ENCODE data around the gene KIRREL3.

Gene KIRREL3

GRCh38 chr11:126598344-126599216, 402.0 kb downstream of the KIRREL3 start:
- H3K9ac ChIP-seq (ENCODE audit: low read depth in 1 of 2, low read length in 2 of 2) = no peak overlapping the region
- H3K27me3 ChIP-seq (ENCODE audit: control insufficient read depth in 2 of 2, insufficient read depth in 2 of 2, low read length in 2 of 2) = peaks cover 4 to 5% of the 10 kb centered on the region in 2 donors
- H3K4me3 ChIP-seq (ENCODE audit: low read length in 2 of 2) = no peak overlapping the region
- no peaks in the 10 kb centered on the region for H3K4me1 ChIP-seq (ENCODE audit: control insufficient read depth in 2 of 2, insufficient read depth in 2 of 2, low read length in 2 of 2)
- H3K27ac ChIP-seq (ENCODE audit: low read depth in 2 of 2, low read length in 2 of 2) = no peak overlapping the region
- H3K36me3 ChIP-seq (ENCODE audit: control insufficient read depth in 2 of 2, insufficient read depth in 2 of 2, low read length in 2 of 2) = no peaks in the 10 kb centered on the region
- H3K9me3 ChIP-seq (ENCODE audit: control insufficient read depth in 2 of 2, low read length in 2 of 2) = no peaks in the 10 kb centered on the region

DNA sequence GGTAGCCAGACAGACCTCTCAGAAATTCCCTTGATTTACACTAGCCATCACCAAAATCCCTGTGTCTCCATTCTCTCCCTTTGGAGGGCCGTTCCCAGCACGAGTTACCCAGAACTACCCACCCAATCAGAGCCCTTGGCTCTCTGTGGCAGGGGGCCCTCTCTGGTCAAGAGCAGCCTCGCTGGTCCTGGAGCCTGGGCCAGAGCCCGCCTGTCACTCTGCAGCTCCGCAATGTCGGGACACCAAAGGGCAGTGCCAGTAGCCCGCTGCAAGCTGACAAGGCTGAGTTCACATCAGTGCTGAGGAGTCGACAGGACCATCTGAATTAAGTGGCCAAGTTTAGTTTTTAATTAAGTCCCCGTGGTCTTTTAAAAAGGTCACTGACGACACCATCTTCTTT, 403.5 kb downstream of the KIRREL3 start:
- H3K9me3 ChIP-seq (ENCODE audit: control insufficient read depth in 2 of 2, low read length in 2 of 2) = no peaks in the 10 kb centered on the region
- no peak overlapping the region for H3K4me3 ChIP-seq (ENCODE audit: low read length in 2 of 2)
- H3K27ac ChIP-seq (ENCODE audit: low read depth in 2 of 2, low read length in 2 of 2) = no peak overlapping the region
- H3K9ac ChIP-seq (ENCODE audit: low read depth in 1 of 2, low read length in 2 of 2) = no peak overlapping the region
- no peaks in the 10 kb centered on the region for H3K36me3 ChIP-seq (ENCODE audit: control insufficient read depth in 2 of 2, insufficient read depth in 2 of 2, low read length in 2 of 2)
- no peaks in the 10 kb centered on the region for H3K4me1 ChIP-seq (ENCODE audit: control insufficient read depth in 2 of 2, insufficient read depth in 2 of 2, low read length in 2 of 2)
- H3K27me3 ChIP-seq (ENCODE audit: control insufficient read depth in 2 of 2, insufficient read depth in 2 of 2, low read length in 2 of 2) = peaks cover under 1 to 5% of the 10 kb centered on the region in 2 donors

GRCh38 chr11:126596474-126596873, 404.1 kb downstream of the KIRREL3 start:
- Histone ChIP-seq H3K36me3 (ENCODE audit: control insufficient read depth in 2 of 2, insufficient read depth in 2 of 2, low read length in 2 of 2) (no peaks in the 10 kb centered on the region), H3K27ac (ENCODE audit: low read depth in 2 of 2, low read length in 2 of 2) (no peak overlapping the region), H3K9ac (ENCODE audit: low read depth in 1 of 2, low read length in 2 of 2) (no peak overlapping the region), H3K4me1 (ENCODE audit: control insufficient read depth in 2 of 2, insufficient read depth in 2 of 2, low read length in 2 of 2) (no peaks in the 10 kb centered on the region), H3K9me3 (ENCODE audit: control insufficient read depth in 2 of 2, low read length in 2 of 2) (no peaks in the 10 kb centered on the region), H3K4me3 (ENCODE audit: low read length in 2 of 2) (no peak overlapping the region), H3K27me3 (ENCODE audit: control insufficient read depth in 2 of 2, insufficient read depth in 2 of 2, low read length in 2 of 2) (peaks cover 0 to 4% of the 10 kb centered on the region in 2 donors)

DNA sequence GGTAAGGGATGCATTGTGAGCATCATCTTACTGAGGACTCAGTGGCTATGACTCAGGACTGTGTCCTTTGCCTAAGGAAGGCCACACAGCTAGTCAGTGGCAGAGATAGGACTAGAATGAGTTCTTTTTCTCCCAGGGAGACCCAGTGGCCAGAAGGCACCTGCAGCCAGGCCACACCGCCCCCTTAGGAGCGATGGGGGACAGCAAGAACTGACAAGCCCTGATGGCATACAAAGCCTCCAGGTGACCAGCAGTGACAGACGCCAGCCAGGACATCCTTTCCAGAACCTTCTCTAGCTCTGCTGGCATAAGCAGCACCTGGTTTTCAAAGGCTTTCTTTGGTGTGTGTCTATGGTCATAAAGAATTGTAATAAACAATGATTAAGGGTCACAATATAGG, 405.0 kb downstream of the KIRREL3 start:
- H3K36me3 ChIP-seq (ENCODE audit: control insufficient read depth in 2 of 2, insufficient read depth in 2 of 2, low read length in 2 of 2) = no peaks in the 10 kb centered on the region
- H3K27ac ChIP-seq (ENCODE audit: low read depth in 2 of 2, low read length in 2 of 2) = no peak overlapping the region
- no peak overlapping the region for H3K9ac ChIP-seq (ENCODE audit: low read depth in 1 of 2, low read length in 2 of 2)
- no peak overlapping the region for H3K4me3 ChIP-seq (ENCODE audit: low read length in 2 of 2)
- no peaks in the 10 kb centered on the region for H3K9me3 ChIP-seq (ENCODE audit: control insufficient read depth in 2 of 2, low read length in 2 of 2)
- H3K4me1 ChIP-seq (ENCODE audit: control insufficient read depth in 2 of 2, insufficient read depth in 2 of 2, low read length in 2 of 2) = no peaks in the 10 kb centered on the region
- no peaks in the 10 kb centered on the region for H3K27me3 ChIP-seq (ENCODE audit: control insufficient read depth in 2 of 2, insufficient read depth in 2 of 2, low read length in 2 of 2)

GRCh38 chr11:126594921-126595367, 405.6 kb downstream of the KIRREL3 start:
- no peak overlapping the region for H3K27ac ChIP-seq (ENCODE audit: low read depth in 2 of 2, low read length in 2 of 2)
- H3K9ac ChIP-seq (ENCODE audit: low read depth in 1 of 2, low read length in 2 of 2) = no peak overlapping the region
- H3K9me3 ChIP-seq (ENCODE audit: control insufficient read depth in 2 of 2, low read length in 2 of 2) = no peaks in the 10 kb centered on the region
- no peaks in the 10 kb centered on the region for H3K4me1 ChIP-seq (ENCODE audit: control insufficient read depth in 2 of 2, insufficient read depth in 2 of 2, low read length in 2 of 2)
- no peaks in the 10 kb centered on the region for H3K36me3 ChIP-seq (ENCODE audit: control insufficient read depth in 2 of 2, insufficient read depth in 2 of 2, low read length in 2 of 2)
- H3K4me3 ChIP-seq (ENCODE audit: low read length in 2 of 2) = no peak overlapping the region
- no peaks in the 10 kb centered on the region for H3K27me3 ChIP-seq (ENCODE audit: control insufficient read depth in 2 of 2, insufficient read depth in 2 of 2, low read length in 2 of 2)

DNA sequence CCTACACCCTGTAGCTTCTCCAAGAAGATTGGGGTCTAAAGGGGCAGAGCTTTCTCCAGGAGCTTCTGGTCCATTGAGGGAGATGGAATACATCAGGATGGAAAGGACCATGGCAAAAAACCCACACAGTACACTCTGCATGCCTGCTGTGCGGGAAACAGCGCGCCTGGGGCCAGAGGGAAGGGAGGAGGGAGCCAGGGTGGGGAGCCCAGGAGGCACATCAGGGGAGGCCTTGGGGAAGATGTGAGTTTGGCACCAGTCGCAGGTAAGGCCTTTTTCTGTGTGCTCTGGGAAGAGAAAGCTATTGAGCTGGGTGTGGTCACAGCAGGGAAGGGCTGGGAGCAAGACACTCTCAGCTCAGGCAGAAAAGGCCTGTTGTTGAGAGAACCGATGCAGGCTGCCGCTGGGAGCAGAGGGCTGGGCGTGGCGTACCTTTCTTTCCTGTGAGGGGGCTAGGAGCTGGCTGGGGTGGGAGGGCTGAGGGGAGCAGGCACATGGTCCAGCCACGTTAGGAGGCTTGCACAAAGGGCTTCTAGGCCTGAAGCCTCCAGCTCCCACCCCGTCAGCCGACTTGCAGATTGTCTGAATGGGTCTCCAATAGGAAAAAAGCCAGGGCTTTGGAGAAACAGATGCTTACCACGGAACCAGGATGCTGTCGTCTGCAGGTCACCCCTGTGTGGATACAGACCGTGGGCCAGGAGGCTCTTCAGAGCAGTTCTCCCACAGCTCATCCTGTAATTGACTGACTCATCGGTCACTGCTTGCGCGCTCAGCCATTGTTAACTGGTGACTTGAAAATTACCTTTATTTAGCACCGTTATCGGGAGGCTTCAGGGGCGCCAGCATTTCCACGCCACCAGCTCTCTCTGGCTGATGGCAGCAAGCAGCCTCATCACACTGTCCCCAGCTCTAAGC, 407.8 kb downstream of the KIRREL3 start:
- H3K27ac ChIP-seq (ENCODE audit: low read depth in 2 of 2, low read length in 2 of 2) = no peak overlapping the region
- H3K36me3 ChIP-seq (ENCODE audit: control insufficient read depth in 2 of 2, insufficient read depth in 2 of 2, low read length in 2 of 2) = no peaks in the 10 kb centered on the region

GRCh38 chr11:126591966-126592489, 408.5 kb downstream of the KIRREL3 start:
- H3K9me3 ChIP-seq (ENCODE audit: control insufficient read depth in 2 of 2, low read length in 2 of 2) = no peaks in the 10 kb centered on the region
- H3K36me3 ChIP-seq (ENCODE audit: control insufficient read depth in 2 of 2, insufficient read depth in 2 of 2, low read length in 2 of 2) = no peaks in the 10 kb centered on the region
- no peak overlapping the region for H3K9ac ChIP-seq (ENCODE audit: low read depth in 1 of 2, low read length in 2 of 2)
- no peak overlapping the region for H3K27ac ChIP-seq (ENCODE audit: low read depth in 2 of 2, low read length in 2 of 2)
- H3K27me3 ChIP-seq (ENCODE audit: control insufficient read depth in 2 of 2, insufficient read depth in 2 of 2, low read length in 2 of 2) = no peaks in the 10 kb centered on the region
- no peaks in the 10 kb centered on the region for H3K4me1 ChIP-seq (ENCODE audit: control insufficient read depth in 2 of 2, insufficient read depth in 2 of 2, low read length in 2 of 2)
- H3K4me3 ChIP-seq (ENCODE audit: low read length in 2 of 2) = no peak overlapping the region

More for the DNA sequence above, 407.8 kb downstream of the KIRREL3 start:
- no peak overlapping the region for H3K9ac ChIP-seq (ENCODE audit: low read depth in 1 of 2, low read length in 2 of 2)
- no peak overlapping the region for H3K4me3 ChIP-seq (ENCODE audit: low read length in 2 of 2)
- H3K4me1 ChIP-seq (ENCODE audit: control insufficient read depth in 2 of 2, insufficient read depth in 2 of 2, low read length in 2 of 2) = no peaks in the 10 kb centered on the region
- no peaks in the 10 kb centered on the region for H3K9me3 ChIP-seq (ENCODE audit: control insufficient read depth in 2 of 2, low read length in 2 of 2)
- no peaks in the 10 kb centered on the region for H3K27me3 ChIP-seq (ENCODE audit: control insufficient read depth in 2 of 2, insufficient read depth in 2 of 2, low read length in 2 of 2)

DNA sequence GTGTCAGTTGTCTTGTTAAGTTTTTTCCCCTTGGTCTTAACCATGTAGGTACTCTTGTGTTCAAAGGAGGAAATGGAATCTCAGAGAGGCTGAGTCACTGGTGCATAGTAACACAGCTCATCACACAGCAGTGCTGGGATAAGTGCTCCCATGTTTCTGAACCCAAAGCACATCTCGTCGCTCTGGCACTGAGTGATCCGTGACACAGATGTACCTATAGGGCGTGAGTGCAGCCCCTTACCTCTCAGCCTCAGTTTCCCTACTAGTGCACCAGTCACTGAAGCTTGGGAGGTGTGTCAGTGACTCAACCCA, 411.1 kb downstream of the KIRREL3 start:
- H3K36me3 ChIP-seq (ENCODE audit: control insufficient read depth in 2 of 2, insufficient read depth in 2 of 2, low read length in 2 of 2) = no peaks in the 10 kb centered on the region
- H3K27me3 ChIP-seq (ENCODE audit: control insufficient read depth in 2 of 2, insufficient read depth in 2 of 2, low read length in 2 of 2) = peaks cover 2 to 4% of the 10 kb centered on the region in 2 donors
- H3K4me1 ChIP-seq (ENCODE audit: control insufficient read depth in 2 of 2, insufficient read depth in 2 of 2, low read length in 2 of 2) = no peaks in the 10 kb centered on the region
- no peak overlapping the region for H3K27ac ChIP-seq (ENCODE audit: low read depth in 2 of 2, low read length in 2 of 2)
- no peaks in the 10 kb centered on the region for H3K9me3 ChIP-seq (ENCODE audit: control insufficient read depth in 2 of 2, low read length in 2 of 2)
- H3K9ac ChIP-seq (ENCODE audit: low read depth in 1 of 2, low read length in 2 of 2) = no peak overlapping the region
- H3K4me3 ChIP-seq (ENCODE audit: low read length in 2 of 2) = no peak overlapping the region

DNA sequence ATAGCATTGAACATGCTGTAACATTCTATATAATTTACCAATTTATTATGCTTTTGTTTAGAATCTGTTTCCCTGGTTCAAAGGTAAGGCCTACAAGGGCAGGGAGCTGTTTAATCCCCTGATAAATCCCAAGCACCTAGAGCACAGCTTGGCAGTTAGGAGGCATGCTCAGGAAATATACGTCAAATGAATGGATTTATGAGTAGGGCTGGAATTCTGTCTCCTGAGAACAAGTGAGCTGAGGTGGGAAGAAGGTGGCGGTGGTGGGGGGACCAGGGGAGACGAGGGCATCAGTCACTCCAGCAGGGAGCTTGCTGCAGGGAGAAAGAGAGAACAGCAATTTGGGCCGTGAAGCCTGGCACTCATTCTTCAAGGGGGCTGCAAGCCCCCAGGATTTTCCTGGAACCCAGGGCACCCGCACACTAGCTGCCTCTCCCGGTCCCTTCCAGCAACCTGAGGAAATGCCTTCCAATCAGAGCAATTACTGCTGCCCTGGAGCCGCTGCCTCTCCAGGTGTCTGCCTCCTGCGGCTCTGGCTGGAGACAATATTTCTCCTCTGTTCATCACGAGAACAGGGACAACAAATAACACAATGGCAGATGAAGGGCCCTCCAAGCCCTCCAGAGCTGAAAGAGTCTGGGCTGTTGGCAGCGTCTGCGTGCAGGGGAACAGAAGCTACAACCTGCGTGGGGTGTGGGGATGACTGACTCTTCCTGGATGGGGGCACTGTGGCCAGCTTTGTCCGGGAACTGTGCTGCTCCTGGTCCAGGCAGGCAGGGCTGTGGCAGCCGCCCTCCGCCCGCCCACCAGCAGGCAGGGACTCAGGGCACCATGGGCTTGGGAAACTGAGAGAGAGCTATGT, 411.7 kb downstream of the KIRREL3 start:
- H3K27me3 ChIP-seq (ENCODE audit: control insufficient read depth in 2 of 2, insufficient read depth in 2 of 2, low read length in 2 of 2) = peaks cover 4 to 5% of the 10 kb centered on the region in 2 donors

More for the DNA sequence above, 411.7 kb downstream of the KIRREL3 start:
- no peaks in the 10 kb centered on the region for H3K36me3 ChIP-seq (ENCODE audit: control insufficient read depth in 2 of 2, insufficient read depth in 2 of 2, low read length in 2 of 2)
- no peak overlapping the region for H3K9ac ChIP-seq (ENCODE audit: low read depth in 1 of 2, low read length in 2 of 2)
- H3K9me3 ChIP-seq (ENCODE audit: control insufficient read depth in 2 of 2, low read length in 2 of 2) = no peaks in the 10 kb centered on the region
- H3K4me1 ChIP-seq (ENCODE audit: control insufficient read depth in 2 of 2, insufficient read depth in 2 of 2, low read length in 2 of 2) = no peaks in the 10 kb centered on the region
- H3K4me3 ChIP-seq (ENCODE audit: low read length in 2 of 2) = no peak overlapping the region
- no peak overlapping the region for H3K27ac ChIP-seq (ENCODE audit: low read depth in 2 of 2, low read length in 2 of 2)
